ENCODE measurements around the gene HAP1. TPM values are rescaled to one million over a fixed set of nuclear protein-coding genes. Genes with fewer than 3 reads are reported as not detected.

Gene HAP1
- total RNA-seq, 2 experiments from 2014 or later, result 0.19 to 0.55 TPM

- Histone ChIP-seq H3K79me2 (ENCODE audit: insufficient read depth, low read depth, low read length) (no peaks in the 10 kb centered on the region), H3K4me2 (ENCODE audit: low read length) (no peak overlapping the region), H3K36me3 (ENCODE audit: insufficient read depth, low read length) (no peaks in the 10 kb centered on the region), H3K4me1 (ENCODE audit: insufficient read depth, low read length, poor library complexity, severe bottlenecking) (peaks cover 34% of the 10 kb centered on the region), H3K9me3 (ENCODE audit: low read length) (no peaks in the 10 kb centered on the region), H2AFZ (ENCODE audit: low read length) (no peak overlapping the region), H3K4me3 (ENCODE audit: low read depth, low read length, poor library complexity, severe bottlenecking) (no peak overlapping the region), H4K20me1 (ENCODE audit: insufficient read depth, low read length) (no peaks in the 10 kb centered on the region), H3K9me2 (ENCODE audit: insufficient read depth, low read length) (no peaks in the 10 kb centered on the region), H3K27ac (ENCODE audit: low read depth, low read length, poor library complexity, severe bottlenecking) (no peak overlapping the region)
- CTCF ChIA-PET (ENCODE audit: unreplicated experiment), result no interaction called here
- no peak for DNase-seq (ENCODE audit: low spot score)
- no peak for TF ChIP-seq EZH2phosphoT487 (IDR thresholded peaks at IDR 0.05; ENCODE audit: borderline replicate concordance, low read depth, low read length)
- TF ChIP-seq, protein P1, sequence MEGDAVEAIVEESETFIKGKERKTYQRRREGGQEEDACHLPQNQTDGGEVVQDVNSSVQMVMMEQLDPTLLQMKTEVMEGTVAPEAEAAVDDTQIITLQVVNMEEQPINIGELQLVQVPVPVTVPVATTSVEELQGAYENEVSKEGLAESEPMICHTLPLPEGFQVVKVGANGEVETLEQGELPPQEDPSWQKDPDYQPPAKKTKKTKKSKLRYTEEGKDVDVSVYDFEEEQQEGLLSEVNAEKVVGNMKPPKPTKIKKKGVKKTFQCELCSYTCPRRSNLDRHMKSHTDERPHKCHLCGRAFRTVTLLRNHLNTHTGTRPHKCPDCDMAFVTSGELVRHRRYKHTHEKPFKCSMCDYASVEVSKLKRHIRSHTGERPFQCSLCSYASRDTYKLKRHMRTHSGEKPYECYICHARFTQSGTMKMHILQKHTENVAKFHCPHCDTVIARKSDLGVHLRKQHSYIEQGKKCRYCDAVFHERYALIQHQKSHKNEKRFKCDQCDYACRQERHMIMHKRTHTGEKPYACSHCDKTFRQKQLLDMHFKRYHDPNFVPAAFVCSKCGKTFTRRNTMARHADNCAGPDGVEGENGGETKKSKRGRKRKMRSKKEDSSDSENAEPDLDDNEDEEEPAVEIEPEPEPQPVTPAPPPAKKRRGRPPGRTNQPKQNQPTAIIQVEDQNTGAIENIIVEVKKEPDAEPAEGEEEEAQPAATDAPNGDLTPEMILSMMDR (conservative IDR thresholded peaks at IDR 0.05; ENCODE audit: low read length), result no peak
- no TSS peak for BruUV-seq (replicated peaks)
- POLR2A ChIA-PET, result no interaction called here
- intact Hi-C loops (cut with micrococcal nuclease; ENCODE audit: unreplicated experiment), result no loop called here
Observed at GRCh38 chr17:41781404-41782110, 47.1 kb upstream of the HAP1 start.

DNA sequence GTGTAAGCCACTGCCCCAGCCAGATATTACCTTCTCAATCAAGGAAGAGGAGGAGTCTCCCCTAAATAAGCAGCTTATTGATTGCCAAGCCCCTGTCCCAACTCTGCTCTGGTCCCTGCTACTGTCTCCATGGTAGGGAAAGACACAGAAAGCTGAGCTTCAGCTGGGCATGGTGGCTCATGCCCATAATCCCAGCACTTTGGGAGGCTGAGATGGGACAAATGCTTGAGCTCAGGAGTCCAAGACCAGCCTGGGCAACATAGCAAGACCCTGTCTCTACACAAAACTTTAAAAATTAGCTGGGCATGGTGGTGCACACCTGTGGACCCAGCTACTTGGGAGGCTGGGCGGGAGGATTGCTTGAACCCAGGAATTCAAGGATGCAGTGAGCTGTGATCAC lies 45.5 kb upstream of the HAP1 start:
- Histone ChIP-seq H3K36me3 (ENCODE audit: insufficient read depth, low read length) (no peaks in the 10 kb centered on the region), H3K9me3 (ENCODE audit: low read length) (no peaks in the 10 kb centered on the region), H3K9me2 (ENCODE audit: insufficient read depth, low read length) (no peaks in the 10 kb centered on the region), H3K4me1 (ENCODE audit: insufficient read depth, low read length, poor library complexity, severe bottlenecking) (peaks cover 21% of the 10 kb centered on the region), H2AFZ (ENCODE audit: low read length) (no peak overlapping the region), H3K79me2 (ENCODE audit: insufficient read depth, low read depth, low read length) (no peaks in the 10 kb centered on the region), H3K4me2 (ENCODE audit: low read length) (no peak overlapping the region), H3K4me3 (ENCODE audit: low read depth, low read length, poor library complexity, severe bottlenecking) (no peak overlapping the region), H4K20me1 (ENCODE audit: insufficient read depth, low read length) (no peaks in the 10 kb centered on the region), H3K27ac (ENCODE audit: low read depth, low read length, poor library complexity, severe bottlenecking) (no peak overlapping the region)
- ChIA-PET CTCF (ENCODE audit: unreplicated experiment) (no interaction called here), POLR2A (interaction anchor here (0.6 kb wide), 1 partner anchor 323 kb away, joined by 7 read pairs; no protein-coding TSS in a partner anchor)
- no peak for DNase-seq (ENCODE audit: low spot score)
- TF ChIP-seq, protein P1 (conservative IDR thresholded peaks at IDR 0.05; ENCODE audit: low read length), result no peak
- no peak for TF ChIP-seq EZH2phosphoT487 (IDR thresholded peaks at IDR 0.05; ENCODE audit: borderline replicate concordance, low read depth, low read length)
- intact Hi-C loops (cut with micrococcal nuclease; ENCODE audit: unreplicated experiment), result no loop called here
- BruUV-seq (replicated peaks), result no TSS peak

DNA sequence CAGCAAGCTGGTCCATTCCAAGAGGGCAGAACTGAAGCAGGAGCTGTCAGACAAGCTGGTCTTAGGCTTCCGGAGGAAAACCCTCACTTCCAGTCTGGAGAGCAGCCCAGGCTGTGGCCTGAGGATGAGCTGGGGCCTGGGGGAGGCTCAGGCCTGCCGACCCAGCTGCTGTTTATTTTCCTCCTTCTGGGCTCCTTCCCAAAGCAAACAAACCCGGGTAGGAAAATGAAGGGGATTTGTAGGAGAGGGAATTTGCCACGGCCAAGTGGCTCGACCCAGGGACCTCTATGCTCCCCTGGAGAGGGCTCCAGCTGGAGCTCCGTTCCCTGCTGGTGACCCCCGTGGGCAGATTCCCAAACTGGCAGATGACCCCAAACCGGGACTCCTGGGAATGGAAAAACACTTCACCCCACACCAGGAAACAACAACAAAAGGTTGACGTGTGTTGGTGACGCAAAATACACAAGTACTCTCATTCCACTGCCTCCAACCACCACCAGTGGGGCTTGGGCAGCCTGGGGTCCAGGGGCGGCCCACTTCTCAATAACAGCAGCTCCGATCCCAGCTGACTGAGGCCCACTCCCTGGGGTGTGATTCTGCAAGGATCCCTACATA lies 43.2 kb upstream of the HAP1 start:
- POLR2A ChIA-PET, result no interaction called here
- H3K9me3 ChIP-seq (ENCODE audit: low read length), result no peaks in the 10 kb centered on the region
- no peak overlapping the region for H3K27ac ChIP-seq (ENCODE audit: low read depth, low read length, poor library complexity, severe bottlenecking)
- no peaks in the 10 kb centered on the region for H4K20me1 ChIP-seq (ENCODE audit: insufficient read depth, low read length)
- TF ChIP-seq, protein P1 (conservative IDR thresholded peaks at IDR 0.05; ENCODE audit: low read length), result no peak
- no peak for TF ChIP-seq EZH2phosphoT487 (IDR thresholded peaks at IDR 0.05; ENCODE audit: borderline replicate concordance, low read depth, low read length)
- H3K36me3 ChIP-seq (ENCODE audit: insufficient read depth, low read length), result no peaks in the 10 kb centered on the region
- CTCF ChIA-PET (ENCODE audit: unreplicated experiment), result interaction anchor here (1.7 kb wide), 1 partner anchor 9 kb away, joined by 7 read pairs; the partner anchor contains the start of gene JUP
- H3K4me1 ChIP-seq (ENCODE audit: insufficient read depth, low read length, poor library complexity, severe bottlenecking), result peaks cover 17% of the 10 kb centered on the region
- H3K4me2 ChIP-seq (ENCODE audit: low read length), result no peak overlapping the region
- no peak overlapping the region for H2AFZ ChIP-seq (ENCODE audit: low read length)
- no TSS peak for BruUV-seq (replicated peaks)
- H3K4me3 ChIP-seq (ENCODE audit: low read depth, low read length, poor library complexity, severe bottlenecking), result no peak overlapping the region
- no peaks in the 10 kb centered on the region for H3K9me2 ChIP-seq (ENCODE audit: insufficient read depth, low read length)
- H3K79me2 ChIP-seq (ENCODE audit: insufficient read depth, low read depth, low read length), result no peaks in the 10 kb centered on the region
- intact Hi-C loops (cut with micrococcal nuclease; ENCODE audit: unreplicated experiment), result no loop called here
- no peak for DNase-seq (ENCODE audit: low spot score)

Measured in OCI-LY7 (cell line).